HG03045 (cell line): ENCODE data around the gene ITIH1.

Source experiments
- ATAC-seq: cut with Tn5 transposase; IDR thresholded peaks from one replicate; pipeline ENCODE4 v1.9.1; 2021; ENCODE audit warnings: mild to moderate bottlenecking, moderate library complexity; ENCODE audit not compliant: unreplicated experiment

ITIH1 gene

GRCh38 chr3:52813810-52814209 is 36.4 kb downstream of the ITIH1 start:
- no peak for ATAC-seq

- ATAC-seq, result no peak
These were observed 38.8 kb downstream of the ITIH1 start for GRCh38 chr3:52816199-52816598.

- no peak for ATAC-seq
These were observed 39.3 kb downstream of the ITIH1 start for GRCh38 chr3:52816654-52817053.

GRCh38 chr3:52817221-52817620 is 39.8 kb downstream of the ITIH1 start:
- no peak for ATAC-seq

DNA sequence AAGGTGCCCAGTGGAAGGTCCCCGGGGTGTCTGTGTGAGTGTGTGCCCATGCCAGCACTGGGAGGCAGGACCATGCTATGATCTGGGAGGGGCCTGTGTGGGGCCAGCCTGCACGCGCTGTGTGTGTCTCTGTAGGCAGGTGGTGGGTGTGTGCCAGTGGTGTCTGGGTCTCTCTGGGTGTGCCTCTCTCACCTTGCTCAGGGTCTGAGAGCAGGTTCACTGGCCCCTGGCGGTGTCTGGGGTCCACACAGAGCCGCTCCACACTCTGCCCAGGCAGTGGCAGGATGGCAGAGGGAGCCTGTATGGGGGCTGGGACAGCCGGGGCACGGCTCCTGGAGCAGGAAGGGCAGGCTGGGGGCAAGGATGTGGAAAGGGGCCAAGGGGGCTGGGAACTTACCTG is 40.5 kb downstream of the ITIH1 start:
- no peak for ATAC-seq

GRCh38 chr3:52819936-52820335 is 42.5 kb downstream of the ITIH1 start:
- ATAC-seq, result no peak

- no peak for ATAC-seq
These were observed 43.3 kb downstream of the ITIH1 start for GRCh38 chr3:52820736-52821135.

GRCh38 chr3:52822363-52822762 is 45.0 kb downstream of the ITIH1 start:
- no peak for ATAC-seq

GRCh38 chr3:52824037-52824436 is 46.6 kb downstream of the ITIH1 start:
- no peak for ATAC-seq

GRCh38 chr3:52827441-52827840 is 50.0 kb downstream of the ITIH1 start:
- no peak for ATAC-seq

DNA sequence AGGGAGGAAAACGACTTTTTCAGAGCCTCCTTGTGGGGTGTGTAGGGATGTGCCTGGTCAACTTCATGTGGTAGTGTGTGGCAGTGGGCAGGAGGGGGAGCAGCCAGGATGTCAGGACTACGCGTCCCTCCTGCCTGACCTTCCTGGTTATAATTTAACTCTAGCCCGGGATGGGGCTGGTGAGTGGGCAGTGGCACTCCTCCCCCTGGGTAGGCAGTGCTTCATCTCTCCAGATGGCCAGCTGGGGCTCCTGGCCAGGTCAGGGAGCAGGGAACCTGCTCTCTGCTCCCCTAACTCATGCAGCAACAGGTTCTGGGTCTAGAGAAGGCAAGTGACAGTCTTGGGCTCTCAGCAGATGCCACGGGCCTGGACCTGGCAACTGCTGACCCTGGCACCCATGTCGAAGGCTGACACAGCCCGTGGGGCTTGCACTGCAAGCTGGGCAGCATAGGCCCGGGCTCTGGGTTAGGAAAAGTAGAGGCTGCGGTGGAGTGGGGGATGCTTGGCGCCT is 50.5 kb downstream of the ITIH1 start:
- ATAC-seq, result no peak

- no peak for ATAC-seq
These were observed 52.1 kb downstream of the ITIH1 start for GRCh38 chr3:52829482-52829881.

DNA sequence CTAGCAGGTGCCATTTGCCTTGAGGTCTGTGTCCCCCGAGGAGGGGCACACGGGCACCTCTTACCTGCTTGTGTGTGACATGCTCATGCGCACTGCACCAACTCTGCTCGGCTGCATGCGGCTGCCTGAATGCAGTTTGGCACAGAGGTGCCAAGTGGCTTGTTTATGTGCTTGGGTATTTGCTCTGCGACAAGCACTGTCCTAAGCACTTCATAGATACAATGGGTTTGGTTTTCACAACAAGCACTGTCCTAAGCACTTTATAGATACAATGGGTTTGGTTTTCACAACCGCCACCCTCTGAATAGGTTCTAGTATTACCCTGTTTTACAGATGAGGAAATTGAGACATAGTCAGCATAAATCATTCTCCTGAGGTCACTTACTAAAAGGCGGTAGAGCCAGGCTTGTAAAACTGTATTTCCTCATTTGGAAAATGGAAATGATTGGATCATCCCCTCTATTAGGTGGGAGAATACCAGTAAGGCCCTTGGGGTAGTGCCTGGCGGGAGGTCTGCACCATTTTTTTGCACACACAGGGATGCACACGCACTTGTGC is 52.6 kb downstream of the ITIH1 start:
- ATAC-seq, result no peak

DNA sequence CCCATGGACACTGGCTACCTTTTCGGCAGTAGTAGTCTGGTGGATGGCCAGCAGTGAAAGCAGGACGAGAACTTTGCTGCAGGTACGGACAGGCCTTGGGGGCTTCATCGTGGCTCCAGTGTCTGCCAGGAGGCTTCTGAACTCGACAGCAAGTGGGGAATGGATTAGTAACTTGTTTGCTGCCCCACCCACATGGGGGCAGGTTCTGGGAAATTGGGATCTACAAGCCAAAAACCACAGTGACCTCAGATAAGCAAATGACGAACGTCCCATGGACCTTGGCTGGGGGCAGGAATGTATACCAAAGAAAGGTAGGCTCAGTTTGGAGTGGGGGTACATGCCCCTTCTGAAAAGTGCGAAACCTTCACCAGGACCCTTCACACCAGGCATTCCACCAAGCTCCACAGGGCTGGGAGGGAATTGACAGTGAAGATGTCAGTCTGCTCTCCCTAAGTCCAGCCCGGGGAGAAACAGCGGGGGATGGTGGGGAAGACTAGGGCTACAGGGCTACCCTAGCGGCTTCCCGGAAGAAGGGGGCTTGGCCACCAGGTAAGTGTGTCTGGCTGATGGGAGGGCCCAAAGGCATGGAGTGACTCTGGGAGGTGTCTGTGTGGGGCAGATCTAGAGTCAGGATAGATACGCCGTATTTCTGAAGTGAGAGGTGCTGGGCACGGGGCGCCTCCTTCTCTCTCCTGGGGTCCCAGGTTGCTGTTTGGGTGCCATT is 53.3 kb downstream of the ITIH1 start, which contains the start of gene ITIH4:
ITIH4 (minus strand) TSS at position 138 of the 724 bp plus-strand sequence; CDS start at position 108, 30 bp downstream.
- no peak for ATAC-seq

- no peak for ATAC-seq
These were observed 54.3 kb downstream of the ITIH1 start for GRCh38 chr3:52831500-52832301.

- no peak for ATAC-seq
These were observed 55.8 kb downstream of the ITIH1 start for GRCh38 chr3:52833202-52833601.

GRCh38 chr3:52834871-52835501 is 57.6 kb downstream of the ITIH1 start, which contains the start of gene MUSTN1:
Gene MUSTN1, minus strand, starts transcription at chr3:52835019. Its CDS starts 71 bp downstream, at chr3:52834948.
- no peak for ATAC-seq

DNA sequence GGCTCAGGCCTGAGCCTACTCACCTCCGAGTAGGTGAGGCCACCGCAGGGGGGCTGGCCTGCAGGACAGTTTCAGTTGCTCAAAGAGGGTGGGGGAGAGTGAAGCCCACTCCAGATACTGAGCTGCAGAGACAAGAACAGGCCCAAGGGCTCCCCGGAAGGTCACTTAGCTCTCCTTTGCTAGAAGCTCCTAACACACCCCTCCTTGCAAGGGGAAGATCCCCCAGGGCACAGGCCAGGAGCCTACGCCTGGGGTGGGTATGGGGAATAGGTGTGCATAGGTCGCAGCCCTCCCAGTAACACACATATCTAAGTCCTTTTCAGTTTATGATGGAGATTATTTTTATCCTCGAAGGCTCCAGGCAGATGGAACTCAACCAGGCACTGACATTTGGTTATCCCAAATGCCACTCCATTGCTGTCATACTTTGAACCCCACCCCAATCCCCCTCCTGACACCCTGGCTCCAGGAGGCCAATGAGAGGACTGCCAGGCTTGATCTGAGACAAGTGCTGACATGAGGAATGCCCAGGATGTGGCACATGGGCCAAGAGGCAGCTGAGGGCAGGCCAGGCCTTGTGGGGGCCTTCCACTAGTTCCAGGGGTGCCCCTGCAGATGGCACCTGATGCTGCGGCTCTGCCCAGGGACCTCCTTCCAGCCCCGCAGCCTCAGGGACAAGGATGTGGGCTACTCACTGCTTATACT is 58.5 kb downstream of the ITIH1 start:
- no peak for ATAC-seq

GRCh38 chr3:52836471-52836845 is 59.1 kb downstream of the ITIH1 start:
- ATAC-seq, result no peak

DNA sequence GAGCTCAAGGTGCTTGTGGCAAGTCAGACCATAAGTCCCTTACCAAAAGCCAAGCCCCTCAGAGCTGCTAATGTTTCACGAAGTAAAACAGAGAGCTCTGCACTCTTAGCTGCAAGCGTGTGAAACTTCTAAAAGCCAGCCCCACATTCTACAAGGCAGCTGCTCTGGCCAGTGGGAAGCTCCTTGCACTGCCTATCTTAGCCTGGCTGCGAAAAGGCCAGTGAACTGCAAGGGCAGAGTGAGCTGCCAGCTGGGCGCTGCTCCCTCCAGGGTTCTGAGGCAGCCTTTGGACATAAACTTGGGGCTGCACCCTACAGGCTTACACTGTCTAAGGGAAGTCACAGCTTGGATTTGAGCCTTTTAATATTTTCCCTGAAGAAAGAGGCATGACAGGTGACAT is 59.6 kb downstream of the ITIH1 start:
- no peak for ATAC-seq
